ENCODE data around the gene CADPS. TPM values are rescaled to one million over a fixed set of nuclear protein-coding genes. Genes with fewer than 3 reads are reported as not detected.

Gene CADPS
- total RNA-seq, 1 donor = 3.7 TPM

DNA sequence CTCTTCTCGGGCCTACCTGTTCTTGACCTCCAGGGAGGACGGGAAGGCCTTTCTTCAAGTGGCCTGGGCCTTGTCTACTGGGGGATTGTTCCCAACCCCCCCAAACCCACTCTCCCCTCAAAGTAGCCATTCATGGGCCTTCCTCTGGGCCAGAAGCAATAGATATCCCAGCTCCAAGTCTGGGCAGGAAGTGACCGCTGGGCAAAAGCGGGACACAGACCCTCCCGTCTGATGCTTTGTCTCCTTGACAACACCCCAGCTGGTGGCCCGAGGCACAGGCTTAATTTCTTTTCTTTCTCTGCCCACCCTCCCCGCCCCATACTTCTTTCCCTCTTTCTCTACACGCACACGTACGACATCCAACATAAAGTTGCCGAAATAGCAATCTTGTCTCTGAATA lies 460.4 kb downstream of the CADPS start:
- DNase-seq (ENCODE audit: low read depth) = no peak
- no peak overlapping the region for H3K4me3 ChIP-seq (ENCODE audit: low read depth, low read length)
- TF ChIP-seq, protein P1, sequence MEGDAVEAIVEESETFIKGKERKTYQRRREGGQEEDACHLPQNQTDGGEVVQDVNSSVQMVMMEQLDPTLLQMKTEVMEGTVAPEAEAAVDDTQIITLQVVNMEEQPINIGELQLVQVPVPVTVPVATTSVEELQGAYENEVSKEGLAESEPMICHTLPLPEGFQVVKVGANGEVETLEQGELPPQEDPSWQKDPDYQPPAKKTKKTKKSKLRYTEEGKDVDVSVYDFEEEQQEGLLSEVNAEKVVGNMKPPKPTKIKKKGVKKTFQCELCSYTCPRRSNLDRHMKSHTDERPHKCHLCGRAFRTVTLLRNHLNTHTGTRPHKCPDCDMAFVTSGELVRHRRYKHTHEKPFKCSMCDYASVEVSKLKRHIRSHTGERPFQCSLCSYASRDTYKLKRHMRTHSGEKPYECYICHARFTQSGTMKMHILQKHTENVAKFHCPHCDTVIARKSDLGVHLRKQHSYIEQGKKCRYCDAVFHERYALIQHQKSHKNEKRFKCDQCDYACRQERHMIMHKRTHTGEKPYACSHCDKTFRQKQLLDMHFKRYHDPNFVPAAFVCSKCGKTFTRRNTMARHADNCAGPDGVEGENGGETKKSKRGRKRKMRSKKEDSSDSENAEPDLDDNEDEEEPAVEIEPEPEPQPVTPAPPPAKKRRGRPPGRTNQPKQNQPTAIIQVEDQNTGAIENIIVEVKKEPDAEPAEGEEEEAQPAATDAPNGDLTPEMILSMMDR (IDR thresholded peaks at IDR 0.05; ENCODE audit: insufficient read depth, low read length) = no peak

DNA sequence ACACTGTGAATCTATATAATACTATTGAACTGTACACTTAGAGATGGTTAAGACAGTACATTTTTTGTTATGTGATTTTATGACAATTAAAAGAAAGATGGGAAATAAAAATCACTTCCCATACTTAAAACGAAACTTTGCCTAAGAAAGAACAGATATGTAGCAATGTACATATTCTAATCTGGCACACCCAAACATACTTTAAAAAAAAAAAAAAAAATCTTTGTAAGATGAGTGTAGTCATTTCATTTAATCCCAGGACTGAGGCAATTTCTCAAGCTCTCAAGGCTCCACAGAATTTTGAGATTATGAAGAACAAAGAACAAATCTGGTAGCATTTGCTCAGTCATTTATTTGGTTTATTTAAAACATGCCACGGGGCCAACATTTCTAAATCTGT lies 461.5 kb downstream of the CADPS start:
- TF ChIP-seq, protein P1 (IDR thresholded peaks at IDR 0.05; ENCODE audit: insufficient read depth, low read length) = no peak
- H3K4me3 ChIP-seq (ENCODE audit: low read depth, low read length) = no peak overlapping the region
- DNase-seq (ENCODE audit: low read depth) = no peak

DNA sequence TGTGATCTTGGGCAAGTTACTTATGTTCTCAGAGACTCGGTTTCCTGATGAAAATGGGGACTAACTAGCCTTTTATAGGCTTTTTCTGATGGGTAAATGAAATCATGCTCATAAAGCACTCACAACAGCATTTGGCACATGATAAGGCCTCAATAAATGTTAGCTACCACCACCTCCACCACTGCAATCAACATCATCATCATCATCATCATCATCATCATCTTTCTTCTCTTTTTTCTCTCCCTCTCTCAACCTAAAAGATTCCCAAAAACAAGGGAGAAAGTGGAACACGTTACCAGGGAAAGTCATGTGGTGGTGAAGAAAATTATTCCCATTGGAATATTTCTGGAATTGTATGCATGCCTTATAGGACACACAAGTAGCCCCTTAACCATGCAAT lies 468.3 kb downstream of the CADPS start:
- TF ChIP-seq, protein P1 (IDR thresholded peaks at IDR 0.05; ENCODE audit: insufficient read depth, low read length) = no peak
- H3K4me3 ChIP-seq (ENCODE audit: low read depth, low read length) = no peak overlapping the region
- no peak for DNase-seq (ENCODE audit: low read depth)

DNA sequence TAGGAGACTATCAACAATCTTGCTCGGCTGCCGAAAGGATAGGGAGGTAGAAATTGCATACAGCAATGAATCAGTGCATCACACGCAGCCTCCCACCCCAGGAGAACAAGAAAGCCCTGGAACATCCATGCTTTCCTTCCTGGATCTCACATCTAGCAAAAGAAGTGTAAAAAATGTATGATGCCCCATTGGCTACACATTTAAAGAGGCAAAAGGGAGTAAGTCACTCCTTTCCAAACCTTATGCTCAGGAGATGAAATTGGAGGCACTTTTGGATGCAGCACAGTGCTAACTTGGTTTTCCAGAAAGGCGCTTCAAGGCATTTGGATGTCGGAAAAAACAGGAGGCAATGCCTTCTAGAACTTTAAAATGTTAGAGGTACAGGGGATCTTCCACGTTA lies 469.6 kb downstream of the CADPS start:
- no peak for DNase-seq (ENCODE audit: low read depth)
- H3K4me3 ChIP-seq (ENCODE audit: low read depth, low read length) = no peak overlapping the region
- TF ChIP-seq, protein P1 (IDR thresholded peaks at IDR 0.05; ENCODE audit: insufficient read depth, low read length) = no peak

DNA sequence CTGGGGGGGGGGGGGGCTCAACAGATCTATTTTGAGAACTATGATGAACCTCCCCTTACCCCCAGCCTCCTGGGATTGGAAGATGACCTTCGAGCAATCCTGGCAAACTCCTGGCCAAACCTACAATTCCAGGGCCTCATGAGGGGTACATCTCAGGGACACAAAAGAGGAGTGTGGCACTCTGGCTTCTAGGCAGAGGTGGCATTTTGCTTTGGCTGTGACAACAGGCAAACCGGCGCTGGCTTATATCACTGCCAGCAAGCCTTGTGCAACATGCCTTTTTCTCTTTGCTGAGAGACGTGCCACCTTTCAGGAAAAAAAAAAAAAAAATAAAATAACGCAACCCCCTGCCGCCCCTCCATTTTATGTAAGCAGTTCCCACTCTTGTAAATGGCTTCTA lies 470.1 kb downstream of the CADPS start:
- no peak overlapping the region for H3K4me3 ChIP-seq (ENCODE audit: low read depth, low read length)
- TF ChIP-seq, protein P1 (IDR thresholded peaks at IDR 0.05; ENCODE audit: insufficient read depth, low read length) = no peak
- no peak for DNase-seq (ENCODE audit: low read depth)

DNA sequence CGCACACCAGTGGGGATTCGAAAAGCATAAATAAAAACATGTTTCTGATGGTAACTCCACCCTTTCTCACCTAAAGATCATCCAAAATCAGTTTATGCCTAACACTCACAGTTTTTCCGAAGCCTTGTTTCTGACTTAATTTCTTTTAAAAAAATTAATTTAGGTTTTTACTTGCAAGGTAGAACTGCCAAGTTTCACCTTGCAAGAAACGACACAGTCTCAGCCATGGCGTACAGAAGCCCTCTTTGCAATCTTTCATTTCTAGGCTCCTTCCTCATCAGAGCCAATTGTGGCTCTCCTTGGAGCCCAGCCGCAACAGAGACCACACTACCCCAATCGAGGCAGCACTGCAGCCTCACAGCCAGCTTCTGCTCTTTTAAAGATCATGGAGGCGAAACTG lies 470.9 kb downstream of the CADPS start:
- no peak for DNase-seq (ENCODE audit: low read depth)
- no peak overlapping the region for H3K4me3 ChIP-seq (ENCODE audit: low read depth, low read length)
- TF ChIP-seq, protein P1 (IDR thresholded peaks at IDR 0.05; ENCODE audit: insufficient read depth, low read length) = no peak

DNA sequence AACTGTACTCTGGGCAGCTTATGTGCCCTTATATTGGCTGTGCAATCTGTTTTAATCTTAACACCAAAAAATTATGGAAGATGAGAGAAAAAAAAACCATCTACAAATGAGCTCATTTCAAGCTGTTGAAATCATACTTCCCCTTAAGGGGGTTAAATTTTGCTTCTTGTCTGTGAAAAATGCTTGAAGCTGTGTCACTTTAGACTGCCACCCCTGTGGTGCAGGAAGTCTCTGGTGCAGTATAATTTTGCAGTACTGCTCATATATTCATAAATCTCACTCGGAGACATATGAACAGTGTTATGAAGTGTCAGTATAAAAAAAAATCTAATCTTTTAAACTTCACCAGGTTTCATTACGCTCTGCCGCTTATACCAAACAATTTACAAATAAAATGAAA lies 471.5 kb downstream of the CADPS start:
- TF ChIP-seq, protein P1 (IDR thresholded peaks at IDR 0.05; ENCODE audit: insufficient read depth, low read length) = no peak
- H3K4me3 ChIP-seq (ENCODE audit: low read depth, low read length) = no peak overlapping the region
- no peak for DNase-seq (ENCODE audit: low read depth)

Measured in fibroblast of the aortic adventitia (primary cell).